HG03175 (cell line): ENCODE results near the gene PDIA6.
"Not testable (repeated sequence)": the region's sequence is repeated elsewhere in the genome, so short reads cannot be mapped to it uniquely, and the experiment has no call there.

Source experiments
- ATAC-seq: cut with Tn5 transposase; IDR thresholded peaks from one replicate; pipeline ENCODE4 v1.9.1; 2021; ENCODE audit warnings: mild to moderate bottlenecking, moderate library complexity; ENCODE audit not compliant: unreplicated experiment

PDIA6 gene

GRCh38 chr2:10783421-10783820, 29.2 kb downstream of the PDIA6 start:
- ATAC-seq = no peak

GRCh38 chr2:10781746-10782145, 30.8 kb downstream of the PDIA6 start:
- no peak for ATAC-seq

GRCh38 chr2:10780821-10781220, 31.8 kb downstream of the PDIA6 start:
- not testable (repeated sequence) for ATAC-seq

GRCh38 chr2:10780491-10780820, 32.1 kb downstream of the PDIA6 start:
- ATAC-seq = no peak

GRCh38 chr2:10779776-10780490, 32.7 kb downstream of the PDIA6 start:
- no peak for ATAC-seq

GRCh38 chr2:10778724-10779115, 33.9 kb downstream of the PDIA6 start:
- no peak for ATAC-seq

GRCh38 chr2:10777842-10778723, 34.5 kb downstream of the PDIA6 start:
- no peak for ATAC-seq

- ATAC-seq = no peak
Measured at GRCh38 chr2:10777111-10777841, 35.3 kb downstream of the PDIA6 start.

GRCh38 chr2:10776231-10776977, 36.2 kb downstream of the PDIA6 start:
- ATAC-seq = no peak

- no peak for ATAC-seq
Measured at GRCh38 chr2:10775831-10776230, 36.8 kb downstream of the PDIA6 start.

GRCh38 chr2:10775021-10775780, 37.4 kb downstream of the PDIA6 start:
- no peak for ATAC-seq

GRCh38 chr2:10774394-10774793, 38.2 kb downstream of the PDIA6 start:
- no peak for ATAC-seq

- no peak for ATAC-seq
Measured at GRCh38 chr2:10773821-10774341, 38.7 kb downstream of the PDIA6 start.

- ATAC-seq = no peak
Measured at GRCh38 chr2:10772868-10773215, 39.7 kb downstream of the PDIA6 start.

- no peak for ATAC-seq
Measured at GRCh38 chr2:10772201-10772867, 40.3 kb downstream of the PDIA6 start.

GRCh38 chr2:10771786-10772185, 40.8 kb downstream of the PDIA6 start:
- no peak for ATAC-seq

GRCh38 chr2:10770956-10771750, 41.4 kb downstream of the PDIA6 start:
- no peak for ATAC-seq

- ATAC-seq = no peak
Measured at GRCh38 chr2:10768063-10768507, 44.5 kb downstream of the PDIA6 start.

GRCh38 chr2:10765914-10766313, 46.7 kb downstream of the PDIA6 start:
- no peak for ATAC-seq
